Activated CD4-positive, CD25-positive, alpha-beta regulatory T cell treated with anti-CD3 and anti-CD28 coated beads, Interleukin-2, amount 50 U/mL, for 72 hours (primary cell): ENCODE measurements around the gene PNLIPRP3.
"Not testable (repeated sequence)": the region's sequence is repeated elsewhere in the genome, so short reads cannot be mapped to it uniquely, and the experiment has no call there.

Experiments
- DNase-seq: peaks from one replicate; pipeline ENCODE4 v3.0.0; 2021

PNLIPRP3 gene

GRCh38 chr10:116427671-116428070, at the start of gene PNLIPRP3:
TSS of gene PNLIPRP3 (plus strand) at chr10:116427847. CDS start at chr10:116428013, 166 bp downstream.
- DNase-seq: no peak

DNA sequence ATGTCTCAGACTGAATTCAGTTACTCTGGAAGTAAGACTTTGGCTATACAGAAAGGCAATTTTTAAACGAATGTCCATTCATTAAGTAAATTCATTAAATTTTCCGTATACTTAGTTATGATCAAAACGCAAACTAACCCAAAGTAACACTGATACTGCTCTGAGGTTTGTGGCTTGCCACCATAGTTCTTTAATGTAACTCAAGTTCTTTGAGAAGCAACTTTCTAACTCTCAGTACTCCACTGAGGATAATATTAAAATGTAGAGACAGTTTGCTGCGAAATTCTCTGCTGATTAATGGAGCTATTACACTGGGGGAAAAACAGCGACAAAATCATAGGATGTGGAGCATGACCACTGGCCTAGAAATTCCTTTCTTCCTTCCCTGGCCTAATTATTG, 45.4 kb upstream of the PNLIPRP3 start:
- DNase-seq: no peak

- no peak for DNase-seq
Measured at GRCh38 chr10:116385311-116385710, 42.3 kb upstream of the PNLIPRP3 start.

- no peak for DNase-seq
Measured at GRCh38 chr10:116385994-116386809, 41.4 kb upstream of the PNLIPRP3 start.

DNA sequence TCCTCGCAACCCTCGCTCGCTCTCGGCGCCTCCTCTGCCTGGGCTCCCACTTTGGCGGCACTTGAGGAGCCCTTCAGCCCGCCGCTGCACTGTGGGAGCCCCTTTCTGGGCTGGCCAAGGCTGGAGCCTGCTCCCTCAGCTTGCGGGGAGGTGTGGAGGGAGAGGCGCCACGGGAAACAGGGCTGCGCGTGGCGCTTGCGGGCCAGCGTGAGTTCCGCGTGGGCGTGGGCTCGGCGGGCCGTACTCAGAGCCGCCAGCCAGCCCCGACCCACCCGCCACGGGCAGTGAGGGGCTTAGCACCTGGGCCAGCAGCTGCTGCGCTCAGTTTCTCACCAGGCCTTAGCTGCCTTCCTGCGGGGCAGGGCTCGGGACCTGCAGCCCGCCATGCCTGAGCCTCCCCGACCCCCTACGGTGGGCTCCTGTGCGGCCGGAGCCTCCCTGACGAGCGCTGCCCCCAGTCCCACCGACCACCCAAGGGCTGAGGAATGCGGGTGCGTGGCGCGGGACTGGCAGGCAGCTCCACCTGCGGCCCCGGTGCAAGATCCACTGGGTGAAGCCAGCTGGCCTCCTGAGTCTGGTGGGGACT, 34.3 kb upstream of the PNLIPRP3 start:
- DNase-seq: not testable (repeated sequence)

DNA sequence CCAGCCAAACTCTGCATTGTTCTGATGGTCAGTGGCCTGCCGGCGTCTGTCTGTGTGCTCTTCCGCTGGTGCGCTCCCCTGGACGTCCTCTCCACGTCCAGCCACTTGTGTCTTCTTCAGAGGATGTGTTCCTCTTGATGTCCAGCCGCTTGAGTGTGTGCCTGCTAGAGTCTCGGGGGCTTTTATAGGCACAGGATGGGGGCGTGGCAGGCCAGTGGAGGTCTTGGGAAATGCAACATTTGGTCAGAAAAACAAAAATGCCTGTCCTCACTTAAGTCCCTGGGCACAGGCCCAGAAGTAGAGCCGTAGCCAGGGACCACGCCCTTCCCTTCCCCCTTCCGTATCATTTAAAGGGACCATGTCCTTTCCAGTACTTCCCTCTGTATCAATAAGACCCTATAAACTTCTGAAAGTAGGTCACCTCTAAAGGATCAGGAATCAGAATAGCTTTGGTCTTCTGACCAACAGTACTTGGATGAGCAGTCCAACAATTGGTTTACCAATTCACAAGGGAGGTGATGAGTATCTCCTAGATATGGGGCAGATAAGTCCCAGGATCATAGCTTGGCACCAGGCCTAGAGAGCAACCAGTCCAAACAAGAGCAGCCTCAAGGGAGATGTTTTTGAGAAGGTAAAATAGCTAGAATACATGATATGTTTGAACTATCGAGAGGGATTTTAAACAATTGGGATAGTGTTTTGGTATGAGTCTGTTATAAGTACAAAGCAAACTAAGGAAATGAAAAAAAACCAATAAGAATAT, 32.2 kb upstream of the PNLIPRP3 start:
- DNase-seq: no peak

DNA sequence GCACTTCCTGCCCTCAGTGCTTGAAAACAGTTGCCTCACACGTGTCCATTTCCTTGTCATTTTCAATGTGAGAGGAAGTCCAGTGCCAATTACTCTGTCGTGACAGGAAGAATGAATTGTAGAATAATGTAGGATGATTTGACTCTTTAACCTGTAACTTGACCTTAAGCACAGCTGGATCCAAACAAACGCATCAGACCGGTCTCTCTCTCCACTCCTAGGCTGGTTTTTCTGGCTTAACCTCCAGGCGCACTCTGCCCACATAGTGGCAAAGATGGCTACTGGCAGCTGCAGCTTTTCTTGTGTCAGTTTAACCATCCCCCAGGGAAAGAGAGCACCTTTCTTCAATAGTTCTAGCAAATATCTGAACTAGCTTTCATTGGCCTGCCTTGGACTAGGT, 29.4 kb upstream of the PNLIPRP3 start:
- DNase-seq: no peak

DNA sequence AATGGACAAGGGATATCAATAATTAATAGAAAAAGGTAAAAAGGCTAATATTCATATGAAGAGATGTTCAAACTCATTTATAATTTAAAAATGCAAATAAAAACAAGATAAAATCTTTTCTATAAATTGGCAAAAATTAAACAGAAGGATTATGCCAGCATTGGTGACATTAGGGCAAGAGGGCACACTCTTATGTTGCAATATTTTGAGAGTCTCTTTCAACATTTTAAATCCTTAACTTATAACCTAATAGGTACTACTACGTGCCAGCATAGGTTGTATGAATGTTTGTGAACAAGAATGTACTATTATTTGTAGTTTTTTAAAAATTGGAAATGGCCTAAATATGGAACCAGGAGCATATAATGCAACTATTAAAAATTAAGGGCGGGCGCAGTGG, 24.8 kb upstream of the PNLIPRP3 start:
- no peak for DNase-seq

- DNase-seq: no peak
Measured at GRCh38 chr10:116403740-116404250, 23.9 kb upstream of the PNLIPRP3 start.

DNA sequence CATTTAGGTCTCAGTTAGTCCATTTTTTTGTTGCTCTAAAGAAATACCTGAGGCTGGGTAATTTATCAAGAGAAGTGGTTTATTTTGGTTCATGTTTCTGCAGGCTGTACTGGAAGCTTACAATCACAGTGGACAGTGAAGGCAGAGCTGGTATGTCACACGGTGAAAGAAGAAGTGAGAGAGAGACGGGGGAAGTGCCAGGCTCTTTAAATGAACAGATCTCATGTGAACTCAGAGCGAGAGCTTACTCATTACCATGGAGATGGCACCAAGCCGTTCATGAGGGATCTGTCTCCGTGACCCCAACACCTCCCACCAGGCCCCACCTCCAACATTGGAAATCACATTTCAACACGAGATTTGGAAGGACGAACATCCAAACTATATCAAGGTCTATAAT, 18.9 kb upstream of the PNLIPRP3 start:
- DNase-seq: no peak

GRCh38 chr10:116410351-116410750, 17.3 kb upstream of the PNLIPRP3 start:
- DNase-seq: no peak

DNA sequence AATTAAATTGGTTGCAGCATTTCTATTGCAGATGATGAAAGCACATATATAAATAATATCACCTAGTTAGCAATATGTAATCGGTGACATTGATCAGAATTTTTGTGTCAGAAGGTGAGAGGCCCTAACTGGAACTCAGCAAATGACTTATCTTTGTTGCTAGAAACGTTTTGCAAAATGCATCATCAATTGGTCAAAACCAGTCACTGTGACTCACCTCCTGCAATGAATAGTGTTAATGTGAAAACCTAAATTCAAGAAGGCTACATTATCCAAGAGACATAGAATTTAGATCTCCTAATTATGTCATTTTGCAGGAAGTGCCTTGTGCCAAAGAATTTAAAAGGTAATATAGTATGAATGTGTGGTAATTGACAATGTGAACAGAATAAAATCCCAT, 9.8 kb upstream of the PNLIPRP3 start:
- no peak for DNase-seq

DNA sequence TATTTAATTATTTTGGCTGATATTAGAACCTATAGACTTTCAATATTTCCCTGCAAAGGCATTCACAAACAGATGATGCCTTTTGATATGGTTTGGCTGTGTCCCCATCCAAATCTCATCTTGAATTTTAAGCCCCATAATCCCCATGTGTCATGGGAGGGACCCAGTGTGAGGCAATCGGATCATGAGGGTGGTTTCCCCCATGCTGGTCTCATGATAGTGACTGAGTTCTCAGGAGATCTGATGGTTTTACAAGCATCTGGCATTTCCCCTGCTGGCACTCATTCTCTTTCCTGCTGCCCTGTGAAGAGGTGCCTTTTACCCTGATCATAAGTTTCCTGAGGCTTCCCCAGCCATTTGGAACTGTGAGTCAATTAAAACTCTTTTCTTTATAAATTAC, 9.3 kb upstream of the PNLIPRP3 start:
- no peak for DNase-seq

DNA sequence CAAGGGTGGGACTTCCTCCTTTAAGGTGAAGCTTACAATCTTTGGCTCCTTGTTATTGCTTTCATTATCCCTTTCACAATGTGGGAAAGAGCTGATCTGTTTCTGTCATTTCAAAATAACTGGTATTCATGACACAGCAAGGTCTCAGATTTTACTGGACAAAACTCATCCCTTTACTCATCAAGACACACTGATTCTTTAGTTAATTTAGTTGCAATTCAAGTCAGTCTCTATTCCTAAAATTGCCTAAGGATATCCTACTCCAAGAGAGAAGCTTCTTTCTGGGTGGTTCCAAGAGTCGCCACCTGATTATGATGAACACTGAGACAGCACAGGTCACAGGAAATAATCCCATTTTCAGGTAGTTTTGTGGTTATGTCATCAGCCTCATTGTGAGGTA, 5.8 kb upstream of the PNLIPRP3 start:
- DNase-seq: no peak

DNA sequence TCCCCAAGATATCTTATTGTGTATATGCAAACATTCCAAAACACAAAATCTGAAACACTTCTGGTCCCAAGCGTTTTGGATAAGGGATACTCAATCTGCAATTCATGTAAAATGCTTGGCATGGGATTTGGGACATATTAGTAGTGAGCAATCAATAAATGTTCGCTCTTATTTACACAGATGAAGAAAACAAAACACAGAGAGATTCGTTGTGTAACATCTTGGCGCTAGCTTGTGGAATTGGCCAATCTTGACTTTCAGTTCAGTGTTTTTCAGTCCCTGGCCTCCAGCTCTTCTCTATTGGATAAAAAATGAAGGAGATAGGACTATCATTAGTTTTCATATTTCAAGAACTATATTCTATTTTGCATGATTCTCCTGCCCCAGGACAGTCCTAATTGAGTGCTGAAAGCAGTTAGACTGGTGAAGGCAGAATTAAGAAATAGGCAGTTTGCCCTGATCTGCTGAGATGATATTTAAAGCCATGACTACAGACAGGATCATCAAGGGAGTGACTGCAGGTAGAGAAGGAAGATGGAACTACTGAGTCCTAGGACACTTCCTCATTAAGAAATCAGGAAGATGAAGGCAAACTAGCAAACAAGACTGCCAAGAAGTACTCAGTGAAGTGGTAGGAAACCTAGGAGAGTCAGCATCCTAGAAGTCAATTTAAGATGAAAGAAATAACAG, 1.8 kb downstream of the PNLIPRP3 start:
- no peak for DNase-seq

GRCh38 chr10:116430288-116430687, 2.6 kb downstream of the PNLIPRP3 start:
- no peak for DNase-seq

DNA sequence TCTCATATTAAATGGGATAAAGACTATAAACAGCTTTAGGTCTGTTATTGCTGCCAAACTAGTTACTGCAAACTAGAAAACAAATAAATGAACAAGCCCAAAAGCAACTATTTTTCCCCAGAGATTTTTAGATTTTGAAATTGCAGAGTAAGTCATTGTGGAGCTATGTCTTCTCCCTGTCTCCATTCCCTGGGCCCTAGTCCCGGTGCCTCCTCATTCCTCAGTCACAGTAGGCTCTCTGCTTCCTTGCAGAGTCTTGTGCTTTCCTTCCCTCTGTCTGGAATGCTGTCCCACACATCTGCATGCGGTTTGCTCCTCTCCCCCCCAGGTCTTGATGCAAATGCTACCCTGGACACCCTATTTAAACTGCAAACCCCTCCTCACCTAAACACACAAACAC, 4.0 kb downstream of the PNLIPRP3 start:
- no peak for DNase-seq

- no peak for DNase-seq
Measured at GRCh38 chr10:116437076-116437692, 9.5 kb downstream of the PNLIPRP3 start.

GRCh38 chr10:116440330-116441030, 12.8 kb downstream of the PNLIPRP3 start:
- no peak for DNase-seq

DNA sequence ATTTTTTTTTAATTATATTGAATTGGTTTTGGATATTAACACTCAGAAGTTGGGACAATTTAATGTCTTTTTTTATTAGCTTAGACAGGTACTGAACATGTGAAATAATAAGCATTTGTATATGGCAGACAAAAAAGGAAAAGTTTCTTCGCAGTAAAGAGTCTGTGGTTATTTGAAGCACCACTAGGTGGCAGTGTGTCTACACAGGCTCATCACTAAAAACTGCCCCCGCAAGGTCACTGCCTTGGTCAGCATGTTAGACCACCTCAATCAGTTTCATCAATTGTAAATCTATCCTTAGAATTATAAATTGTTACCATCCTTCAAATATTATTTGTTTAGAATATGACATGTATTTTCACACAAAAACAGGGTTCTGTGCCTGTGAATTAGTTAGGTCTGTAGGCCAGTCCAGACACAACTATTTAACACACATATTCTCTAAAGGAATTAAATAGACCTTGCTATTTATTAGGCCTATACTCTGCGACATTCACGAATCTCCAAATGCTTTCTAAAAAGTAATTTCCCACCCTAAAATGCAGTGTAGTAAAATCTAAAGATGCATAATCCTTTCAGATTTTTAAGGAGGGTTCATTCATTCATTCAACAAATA, 17.0 kb downstream of the PNLIPRP3 start:
- DNase-seq: no peak

DNA sequence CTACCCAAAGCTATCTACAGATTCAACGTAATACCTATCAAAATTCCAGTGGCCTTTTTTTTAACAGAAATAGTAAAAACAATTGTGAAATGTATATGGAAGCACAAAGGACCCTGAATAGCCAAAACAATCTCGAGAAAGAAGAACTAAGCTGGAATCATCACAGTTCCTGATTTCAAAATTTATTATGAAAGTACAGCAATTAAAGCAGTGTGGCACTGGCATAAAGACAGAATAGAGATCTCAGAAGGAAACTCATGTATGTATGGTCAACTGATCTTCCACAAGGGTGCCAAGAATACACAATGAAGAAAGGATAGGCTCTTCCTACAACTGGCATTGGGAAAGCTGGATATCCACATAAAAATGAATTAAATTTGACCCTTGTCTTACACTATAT, 23.2 kb downstream of the PNLIPRP3 start:
- DNase-seq: no peak
